Measurements from ENCODE around the gene CLDN19.

Gene CLDN19, protein sequence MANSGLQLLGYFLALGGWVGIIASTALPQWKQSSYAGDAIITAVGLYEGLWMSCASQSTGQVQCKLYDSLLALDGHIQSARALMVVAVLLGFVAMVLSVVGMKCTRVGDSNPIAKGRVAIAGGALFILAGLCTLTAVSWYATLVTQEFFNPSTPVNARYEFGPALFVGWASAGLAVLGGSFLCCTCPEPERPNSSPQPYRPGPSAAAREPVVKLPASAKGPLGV

DNA sequence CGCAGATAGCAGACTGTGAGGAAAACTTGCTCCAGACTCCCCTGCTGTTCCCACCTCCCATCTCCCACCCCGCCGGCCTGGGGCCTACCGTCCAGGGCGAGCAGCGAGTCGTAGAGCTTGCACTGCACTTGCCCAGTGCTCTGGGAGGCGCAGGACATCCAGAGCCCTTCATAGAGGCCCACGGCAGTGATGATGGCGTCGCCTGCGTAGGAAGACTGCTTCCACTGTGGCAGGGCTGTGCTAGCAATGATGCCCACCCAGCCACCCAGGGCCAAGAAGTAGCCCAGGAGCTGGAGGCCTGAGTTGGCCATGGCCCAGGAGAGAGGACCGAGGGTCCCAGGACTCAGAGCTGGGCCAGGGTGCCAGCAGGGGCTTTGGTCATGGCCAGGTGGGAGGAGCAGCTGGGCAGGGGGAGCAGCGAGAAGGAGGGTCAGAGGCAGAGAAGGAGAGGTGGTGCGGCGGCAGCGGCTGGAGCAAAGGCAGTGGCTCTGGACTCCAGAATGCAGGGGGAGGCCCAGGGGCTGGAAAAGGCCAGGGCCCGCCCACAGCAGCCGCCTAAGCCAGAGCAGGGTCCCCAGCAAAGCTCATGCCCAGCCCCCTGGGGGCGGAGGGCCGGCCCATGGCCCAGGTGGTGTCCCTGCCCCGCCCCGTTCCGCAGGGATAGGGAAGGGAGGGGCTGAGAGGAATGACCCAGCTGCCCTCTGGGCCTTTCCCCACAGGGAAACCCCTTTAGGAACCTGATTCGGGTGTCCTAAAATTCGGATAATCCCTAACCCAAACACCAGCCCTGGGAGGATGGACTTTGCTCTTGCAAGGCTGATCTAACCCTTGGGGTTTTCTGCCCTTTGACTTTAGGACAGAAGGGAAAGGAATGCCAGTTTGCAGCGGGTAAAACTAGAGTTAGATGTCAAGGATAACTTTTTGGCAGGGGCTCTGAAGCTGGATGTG, at the start of gene CLDN19:
Gene CLDN19, minus strand, starts transcription at position 484 of the 948 bp plus-strand sequence. Its CDS starts 173 bp downstream, at position 311.
- Histone ChIP-seq H3K27ac (ENCODE audit: low read length) (no peak within 1 kb of the TSS), H3K9me3 (ENCODE audit: control insufficient read depth, low read depth, low read length) (no peaks in the 10 kb centered on the region), H3K36me3 (ENCODE audit: control insufficient read depth, low read depth, low read length) (no peaks in the 10 kb centered on the region), H3K9ac (ENCODE audit: low read length) (peak within 1 kb of the TSS; percentile 44), H3K27me3 (ENCODE audit: control insufficient read depth, insufficient read depth, low read length) (no peaks in the 10 kb centered on the region), H3K4me3 (ENCODE audit: low read length) (peak within 1 kb of the TSS; percentile 43), H3K4me1 (ENCODE audit: control insufficient read depth, low read depth, low read length) (peaks cover 16% of the 10 kb centered on the region)

- H3K36me3 ChIP-seq (ENCODE audit: control insufficient read depth, low read depth, low read length), result peaks cover under 1% of the 10 kb centered on the region
- no peaks in the 10 kb centered on the region for H3K4me1 ChIP-seq (ENCODE audit: control insufficient read depth, low read depth, low read length)
- no peak overlapping the region for H3K4me3 ChIP-seq (ENCODE audit: low read length)
- no peaks in the 10 kb centered on the region for H3K9me3 ChIP-seq (ENCODE audit: control insufficient read depth, low read depth, low read length)
- H3K27me3 ChIP-seq (ENCODE audit: control insufficient read depth, insufficient read depth, low read length), result no peaks in the 10 kb centered on the region
- no peak overlapping the region for H3K27ac ChIP-seq (ENCODE audit: low read length)
- no peak overlapping the region for H3K9ac ChIP-seq (ENCODE audit: low read length)
Observed at GRCh38 chr1:42788021-42788420, 48.0 kb upstream of the CLDN19 start.

DNA sequence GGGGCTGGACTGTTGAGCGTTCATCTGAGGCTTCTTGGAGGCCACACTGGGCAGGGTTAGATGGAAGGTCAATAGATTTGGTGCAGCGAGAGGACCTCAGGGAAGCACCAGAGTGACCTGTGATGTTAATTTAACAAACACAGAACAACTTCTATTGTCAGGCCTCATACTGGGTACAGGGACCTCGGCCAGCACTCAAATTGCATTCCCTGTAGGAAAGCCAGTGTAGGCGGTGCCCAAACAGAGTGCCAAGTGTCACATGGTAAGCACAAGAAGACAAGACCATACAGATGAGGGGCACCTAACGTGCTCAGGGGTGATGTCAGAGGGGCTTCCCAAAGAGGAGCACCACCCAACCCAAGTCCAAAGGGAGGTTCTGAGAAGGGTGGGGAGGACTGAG, 46.1 kb upstream of the CLDN19 start:
- Histone ChIP-seq H3K27me3 (ENCODE audit: control insufficient read depth, insufficient read depth, low read length) (no peaks in the 10 kb centered on the region), H3K4me3 (ENCODE audit: low read length) (no peak overlapping the region), H3K27ac (ENCODE audit: low read length) (no peak overlapping the region), H3K9ac (ENCODE audit: low read length) (no peak overlapping the region), H3K36me3 (ENCODE audit: control insufficient read depth, low read depth, low read length) (peaks cover 7% of the 10 kb centered on the region), H3K4me1 (ENCODE audit: control insufficient read depth, low read depth, low read length) (no peaks in the 10 kb centered on the region), H3K9me3 (ENCODE audit: control insufficient read depth, low read depth, low read length) (no peaks in the 10 kb centered on the region)

DNA sequence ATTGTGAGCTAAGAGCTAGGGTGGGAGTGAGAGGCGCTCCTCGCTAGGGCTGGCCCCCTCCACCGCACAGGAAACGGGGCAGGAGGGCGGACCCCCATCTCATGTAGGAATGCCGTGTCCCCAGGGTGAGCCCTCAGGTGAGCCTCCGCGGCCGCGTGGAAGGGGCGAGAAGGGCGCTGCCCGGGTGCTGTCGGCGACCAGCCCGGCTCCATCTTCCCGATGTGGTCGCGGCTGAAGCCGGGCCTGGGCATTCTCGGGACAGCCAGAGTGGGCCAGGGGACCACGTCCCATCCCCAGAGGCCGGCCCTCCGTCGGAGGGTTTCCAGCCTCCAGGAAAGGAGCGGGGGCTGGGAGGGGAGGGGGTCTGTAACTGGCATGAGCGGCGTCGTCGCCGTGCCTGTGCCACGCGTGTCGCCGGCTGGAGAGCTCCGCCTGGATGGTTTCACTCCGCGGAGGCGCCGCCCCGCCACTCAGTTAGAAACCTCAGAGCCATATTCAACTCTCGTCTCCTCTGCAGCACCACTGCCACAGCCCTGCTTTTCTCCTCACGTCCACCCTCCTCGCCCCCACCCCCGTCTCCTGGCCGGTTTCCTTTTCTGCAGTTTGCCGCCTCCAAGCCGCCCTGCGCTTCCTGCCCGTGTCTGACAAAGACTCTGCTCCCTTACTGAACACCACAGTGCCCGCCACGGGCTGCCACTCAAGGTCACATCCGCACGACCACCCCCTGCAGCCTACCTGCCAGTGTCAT, 45.1 kb upstream of the CLDN19 start, which contains the start of gene TMEM269:
Gene TMEM269, plus strand, starts transcription at position 46 of the 748 bp plus-strand sequence. CDS start 4,903 bp downstream, outside the sequence.
- Histone ChIP-seq H3K36me3 (ENCODE audit: control insufficient read depth, low read depth, low read length) (peaks cover 12% of the 10 kb centered on the region), H3K27me3 (ENCODE audit: control insufficient read depth, insufficient read depth, low read length) (no peaks in the 10 kb centered on the region), H3K4me1 (ENCODE audit: control insufficient read depth, low read depth, low read length) (no peaks in the 10 kb centered on the region), H3K27ac (ENCODE audit: low read length) (no peak within 1 kb of the TSS), H3K9me3 (ENCODE audit: control insufficient read depth, low read depth, low read length) (no peaks in the 10 kb centered on the region), H3K9ac (ENCODE audit: low read length) (no peak within 1 kb of the TSS), H3K4me3 (ENCODE audit: low read length) (no peak within 1 kb of the TSS)

DNA sequence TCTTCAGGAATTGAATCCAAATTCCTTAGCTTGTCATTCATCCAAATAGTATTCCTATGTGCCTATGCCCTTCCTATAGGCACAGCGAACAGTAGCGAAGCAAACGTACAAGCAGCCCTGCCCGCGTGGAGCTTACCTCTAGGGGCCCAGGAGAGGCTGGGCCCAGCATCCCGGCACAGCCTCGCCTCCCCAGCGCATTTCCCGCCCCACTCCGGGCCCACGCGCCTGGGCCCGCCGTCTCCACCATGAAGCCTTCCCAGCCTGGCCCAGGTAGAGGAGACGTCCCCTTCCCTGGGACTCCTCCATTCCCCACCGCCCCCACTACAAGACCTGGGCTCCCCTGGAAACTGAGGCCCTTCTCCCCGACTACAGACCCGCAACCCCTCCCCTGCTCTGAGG, 44.5 kb upstream of the CLDN19 start:
- H3K4me3 ChIP-seq (ENCODE audit: low read length), result no peak overlapping the region
- H3K27ac ChIP-seq (ENCODE audit: low read length), result no peak overlapping the region
- no peaks in the 10 kb centered on the region for H3K27me3 ChIP-seq (ENCODE audit: control insufficient read depth, insufficient read depth, low read length)
- H3K9me3 ChIP-seq (ENCODE audit: control insufficient read depth, low read depth, low read length), result no peaks in the 10 kb centered on the region
- no peaks in the 10 kb centered on the region for H3K4me1 ChIP-seq (ENCODE audit: control insufficient read depth, low read depth, low read length)
- H3K9ac ChIP-seq (ENCODE audit: low read length), result no peak overlapping the region
- peaks cover 17% of the 10 kb centered on the region for H3K36me3 ChIP-seq (ENCODE audit: control insufficient read depth, low read depth, low read length)

GRCh38 chr1:42783092-42783491, 43.1 kb upstream of the CLDN19 start:
- no peaks in the 10 kb centered on the region for H3K4me1 ChIP-seq (ENCODE audit: control insufficient read depth, low read depth, low read length)
- no peaks in the 10 kb centered on the region for H3K9me3 ChIP-seq (ENCODE audit: control insufficient read depth, low read depth, low read length)
- peaks cover 21% of the 10 kb centered on the region for H3K36me3 ChIP-seq (ENCODE audit: control insufficient read depth, low read depth, low read length)
- no peaks in the 10 kb centered on the region for H3K27me3 ChIP-seq (ENCODE audit: control insufficient read depth, insufficient read depth, low read length)
- no peak overlapping the region for H3K4me3 ChIP-seq (ENCODE audit: low read length)
- H3K27ac ChIP-seq (ENCODE audit: low read length), result no peak overlapping the region
- H3K9ac ChIP-seq (ENCODE audit: low read length), result no peak overlapping the region

DNA sequence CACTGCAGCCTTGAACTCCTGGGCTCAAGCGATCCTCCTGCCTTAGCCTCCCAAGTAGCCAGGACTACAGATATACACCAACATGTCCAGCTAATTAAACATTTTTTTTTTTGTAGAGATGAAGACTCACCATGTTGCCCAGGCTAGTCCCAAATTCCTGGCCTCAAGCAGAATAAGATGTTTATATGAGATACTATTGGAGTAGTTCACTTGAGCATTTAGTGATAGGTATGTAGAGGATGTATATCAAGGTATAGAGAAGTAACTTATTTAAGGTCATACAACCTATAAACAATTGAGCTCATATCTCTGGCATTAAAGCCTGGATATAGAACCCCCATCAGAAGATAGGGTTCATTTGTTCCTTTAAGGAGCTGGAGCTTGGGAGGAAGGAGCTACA, 40.1 kb upstream of the CLDN19 start:
- Histone ChIP-seq H3K9ac (ENCODE audit: low read length) (no peak overlapping the region), H3K9me3 (ENCODE audit: control insufficient read depth, low read depth, low read length) (no peaks in the 10 kb centered on the region), H3K27me3 (ENCODE audit: control insufficient read depth, insufficient read depth, low read length) (no peaks in the 10 kb centered on the region), H3K4me1 (ENCODE audit: control insufficient read depth, low read depth, low read length) (no peaks in the 10 kb centered on the region), H3K27ac (ENCODE audit: low read length) (no peak overlapping the region), H3K36me3 (ENCODE audit: control insufficient read depth, low read depth, low read length) (peaks cover 37% of the 10 kb centered on the region), H3K4me3 (ENCODE audit: low read length) (no peak overlapping the region)

- Histone ChIP-seq H3K36me3 (ENCODE audit: control insufficient read depth, low read depth, low read length) (peaks cover 41% of the 10 kb centered on the region), H3K9ac (ENCODE audit: low read length) (no peak overlapping the region)
Observed at GRCh38 chr1:42779725-42780124, 39.7 kb upstream of the CLDN19 start.

GRCh38 chr1:42777852-42778251, 37.8 kb upstream of the CLDN19 start:
- Histone ChIP-seq H3K4me1 (ENCODE audit: control insufficient read depth, low read depth, low read length) (no peaks in the 10 kb centered on the region), H3K27me3 (ENCODE audit: control insufficient read depth, insufficient read depth, low read length) (no peaks in the 10 kb centered on the region), H3K9me3 (ENCODE audit: control insufficient read depth, low read depth, low read length) (no peaks in the 10 kb centered on the region), H3K9ac (ENCODE audit: low read length) (no peak overlapping the region), H3K4me3 (ENCODE audit: low read length) (no peak overlapping the region), H3K27ac (ENCODE audit: low read length) (no peak overlapping the region), H3K36me3 (ENCODE audit: control insufficient read depth, low read depth, low read length) (peaks cover 46% of the 10 kb centered on the region)

More at GRCh38 chr1:42779725-42780124, 39.7 kb upstream of the CLDN19 start:
- no peaks in the 10 kb centered on the region for H3K9me3 ChIP-seq (ENCODE audit: control insufficient read depth, low read depth, low read length)
- H3K27me3 ChIP-seq (ENCODE audit: control insufficient read depth, insufficient read depth, low read length), result no peaks in the 10 kb centered on the region
- no peak overlapping the region for H3K27ac ChIP-seq (ENCODE audit: low read length)
- H3K4me3 ChIP-seq (ENCODE audit: low read length), result no peak overlapping the region
- H3K4me1 ChIP-seq (ENCODE audit: control insufficient read depth, low read depth, low read length), result no peaks in the 10 kb centered on the region

DNA sequence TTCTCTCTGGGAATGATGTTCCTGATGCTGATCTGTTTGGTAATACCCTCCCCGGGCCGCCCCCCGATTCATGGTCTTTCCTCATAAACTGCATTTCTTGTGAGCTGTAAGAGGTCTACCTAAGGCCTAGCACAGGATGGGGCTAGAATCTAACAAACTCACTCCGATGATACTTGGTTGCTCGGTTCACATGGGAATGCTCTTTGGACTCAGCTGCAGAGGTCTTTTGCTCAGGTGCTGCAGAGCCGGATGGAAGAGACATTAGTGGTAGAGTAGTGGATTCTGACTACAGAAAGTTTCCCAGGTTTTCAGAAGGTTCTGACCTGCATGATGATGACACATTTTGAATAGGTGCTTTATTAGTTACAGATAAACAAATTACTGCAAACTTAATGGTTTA, 36.5 kb upstream of the CLDN19 start:
- no peaks in the 10 kb centered on the region for H3K4me1 ChIP-seq (ENCODE audit: control insufficient read depth, low read depth, low read length)
- no peak overlapping the region for H3K27ac ChIP-seq (ENCODE audit: low read length)
- H3K9me3 ChIP-seq (ENCODE audit: control insufficient read depth, low read depth, low read length), result no peaks in the 10 kb centered on the region
- H3K4me3 ChIP-seq (ENCODE audit: low read length), result no peak overlapping the region
- H3K27me3 ChIP-seq (ENCODE audit: control insufficient read depth, insufficient read depth, low read length), result no peaks in the 10 kb centered on the region
- peaks cover 42% of the 10 kb centered on the region for H3K36me3 ChIP-seq (ENCODE audit: control insufficient read depth, low read depth, low read length)
- H3K9ac ChIP-seq (ENCODE audit: low read length), result no peak overlapping the region

DNA sequence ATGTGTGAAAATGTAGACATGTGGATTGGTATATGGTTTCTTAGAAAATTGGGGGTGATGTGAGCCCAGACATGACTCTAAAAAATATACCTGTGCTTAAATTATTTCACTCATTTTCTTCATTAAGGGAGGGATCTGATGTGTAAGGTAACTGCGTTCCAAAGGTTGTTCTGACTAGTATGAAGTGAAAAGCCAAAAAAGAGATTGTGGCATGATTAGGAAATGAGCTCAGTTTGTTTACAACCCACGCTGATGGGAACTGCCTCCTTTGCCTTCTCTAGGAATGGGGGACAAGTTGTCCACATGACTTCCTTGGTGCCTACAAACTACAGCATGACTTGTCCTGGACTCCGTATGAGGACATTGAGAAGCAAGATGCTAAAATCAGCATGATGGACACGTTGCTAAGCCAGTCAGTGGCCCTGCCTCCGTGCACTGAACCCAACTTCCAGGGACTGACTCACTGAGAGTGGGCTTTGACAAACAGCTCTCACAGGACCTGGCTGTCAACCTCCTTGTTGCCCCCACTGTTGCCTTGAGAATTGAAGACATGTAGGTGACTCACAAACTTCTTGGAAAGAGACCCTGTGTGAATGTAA, 35.0 kb upstream of the CLDN19 start:
- Histone ChIP-seq H3K27ac (ENCODE audit: low read length) (no peak overlapping the region), H3K9me3 (ENCODE audit: control insufficient read depth, low read depth, low read length) (no peaks in the 10 kb centered on the region), H3K4me1 (ENCODE audit: control insufficient read depth, low read depth, low read length) (no peaks in the 10 kb centered on the region), H3K4me3 (ENCODE audit: low read length) (no peak overlapping the region), H3K9ac (ENCODE audit: low read length) (no peak overlapping the region), H3K36me3 (ENCODE audit: control insufficient read depth, low read depth, low read length) (peaks cover 36% of the 10 kb centered on the region), H3K27me3 (ENCODE audit: control insufficient read depth, insufficient read depth, low read length) (no peaks in the 10 kb centered on the region)

All from iPS-18a (cell line).